HepG2 (cell line): Measurements from ENCODE around the gene KDM2B. TPM values are rescaled to one million over a fixed set of nuclear protein-coding genes. Genes with fewer than 3 reads are reported as not detected.
A peak's percentile ranks its signal among the peaks of the same experiment; 100 is the strongest.

Experiments used
- ATAC-seq: fragments of 200-7000 bp; cut with Tn5 transposase; 3 replicates; pipeline ENCODE4 v1.9.1; 2020; ENCODE audit warnings: mild to moderate bottlenecking, moderate library complexity
- BruUV-seq: library from RNA; stranded (reverse); fragments of 400-500 nt; replicated peaks from 2 replicates; lab custom pipeline; 2021; lab: Mats Ljungman, UMichigan
- CTCF ChIA-PET: fragments of 300-600 bp; formaldehyde crosslinking; extraction: SDS; loops from one replicate; lab custom pipeline; 2021; ENCODE audit warnings: low total read pairs, inconsistent platforms, low intra/inter-chr PET ratio; lab: Yijun Ruan, JAX
- POLR2A ChIA-PET: fragments of 350-600 bp; sonication (Branson Sonifier 250); formaldehyde crosslinking; loops from one replicate; lab custom pipeline; 2020; ENCODE audit warnings: antibody characterized with exemption, inconsistent platforms; lab: Yijun Ruan, JAX
- DNase-seq: peaks from one replicate; pipeline ENCODE4 v3.0.0-alpha.2; 2015; ENCODE audit warnings: low spot score
- FAIRE-seq: peaks from 3 replicates; lab custom pipeline; 2011; peaks lifted over from hg19 to GRCh38; lab: Jason Lieb, UNC
- H2AFZ ChIP-seq: one replicate; pipeline ENCODE4 v1.6.1; 2011; ENCODE audit warnings: low read length, inconsistent platforms
- H3K27ac ChIP-seq: fragments of 300-600 bp; 3 replicates; pipeline ENCODE4 v1.8.0; 2011; ENCODE audit warnings: mixed run types, mild to moderate bottlenecking, mixed read lengths, low read length, inconsistent platforms; ENCODE audit not compliant: insufficient read depth; ENCODE audit errors: extremely low read length
- H3K27me3 ChIP-seq, 2 experiments: fragments of 200-600 bp in 1 of 2; 2 replicates in 1 of 2; 3 replicates in 1 of 2; pipeline versions ENCODE4 v1.6.0 to v1.8.0; 2011; ENCODE audit warnings: low read length in 2 of 2, mild to moderate bottlenecking in 2 of 2, moderate library complexity in 2 of 2, inconsistent platforms in 1 of 2; ENCODE audit not compliant: insufficient read depth in 2 of 2, control insufficient read depth in 1 of 2
- H3K36me3 ChIP-seq, 2 experiments: fragments of 200-600 bp in 1 of 2; replicated peaks in 1 of 2; 2 replicates in 1 of 2; 3 replicates in 1 of 2; pipeline versions ENCODE4 v1.5.1 to v1.8.0; 2011; ENCODE audit warnings: low read length in 2 of 2, inconsistent platforms in 1 of 2; ENCODE audit not compliant: insufficient read depth in 2 of 2, control insufficient read depth in 1 of 2
- H3K4me1 ChIP-seq: 2 replicates; pipeline ENCODE4 v1.5.1; 2012; ENCODE audit warnings: low read length, inconsistent platforms; ENCODE audit not compliant: insufficient read depth
- H3K4me2 ChIP-seq: 2 replicates; pipeline ENCODE4 v1.6.0; 2011; ENCODE audit warnings: low read depth, low read length, inconsistent platforms
- H3K4me3 ChIP-seq, 3 experiments: fragments of 200-600 bp in 1 of 3; sonication (generic), shearing (Covaris generic) in 1 of 3; replicated peaks in 1 of 3; 2 replicates each; pipeline ENCODE4 v1.5.1; 2011 to 2016; ENCODE audit warnings: low read length in 3 of 3, inconsistent platforms in 2 of 3, low read depth in 2 of 3, mild to moderate bottlenecking in 2 of 3, control low read depth in 1 of 3, mixed read lengths in 1 of 3; ENCODE audit not compliant: insufficient read depth in 1 of 3
- H3K79me2 ChIP-seq: one replicate; pipeline ENCODE4 v1.6.1; 2011; ENCODE audit warnings: low read length, inconsistent platforms; ENCODE audit not compliant: insufficient read depth
- H3K9ac ChIP-seq: 2 replicates; pipeline ENCODE4 v1.6.0; 2011; ENCODE audit warnings: mild to moderate bottlenecking, low read depth, low read length, inconsistent platforms; ENCODE audit not compliant: insufficient read depth
- H3K9me3 ChIP-seq: 2 replicates; pipeline ENCODE4 v1.5.1; 2012; ENCODE audit warnings: mild to moderate bottlenecking, low read length
- H4K20me1 ChIP-seq: 2 replicates; pipeline ENCODE4 v1.6.0; 2011; ENCODE audit warnings: inconsistent platforms, mild to moderate bottlenecking, low read length, moderate library complexity; ENCODE audit not compliant: insufficient read depth
- SMAD9 ChIP-seq: sonication (generic); formaldehyde crosslinking; IDR thresholded peaks from 2 replicates; pipeline ENCODE4 v1.5.1; 2020; ENCODE audit warnings: mild to moderate bottlenecking, missing genetic modification reagents
- TRIM24 ChIP-seq: sonication (generic); formaldehyde crosslinking; IDR thresholded peaks from 2 replicates; pipeline ENCODE4 v1.8.0; 2022; ENCODE audit warnings: mild to moderate bottlenecking, missing genetic modification reagents
- ZMYM3 ChIP-seq: sonication (generic); formaldehyde crosslinking; IDR thresholded peaks from 2 replicates; pipeline ENCODE4 v1.5.1; 2020; ENCODE audit warnings: mild to moderate bottlenecking, missing genetic modification reagents
- ZNF607 ChIP-seq: sonication (generic); formaldehyde crosslinking; IDR thresholded peaks from 2 replicates; pipeline ENCODE4 v1.5.1; 2020; ENCODE audit warnings: missing genetic modification reagents, mild to moderate bottlenecking, borderline replicate concordance
- WGBS: methylation state at CpG from one replicate; pipeline ENCODE4 v1.1.6; 2017; ENCODE audit warnings: low lambda C conversion rate; 5-methylcytosine and 5-hydroxymethylcytosine counted together
- in situ Hi-C: cut with HindIII; loops from 2 replicates; pipeline ENCODE4 v1.10.0; 2017; ENCODE audit warnings: low pct_unique_long_range_greater_than_20kb; ENCODE audit not compliant: extremely low pct_ligation_motif_present
- intact Hi-C: fragments of 100-400 bp; cut with micrococcal nuclease; formaldehyde crosslinking; loops from one replicate; pipeline ENCODE4 v1.10.0; 2022; ENCODE audit not compliant: unreplicated experiment
- polyA plus RNA-seq, 8 experiments: library from polyadenylated mRNA; depleted of rRNA in 3 of 8; stranded (reverse) in 7 of 8; unstranded in 1 of 8; fragments of >200 nt; fragmentation: Illumina TruSeq in 4 of 8; extraction: Trizol in 4 of 8; gene quantifications; 2 replicates each; pipeline versions ENCODE4 v1.2.1 to v1.2.3, GENCODE V29; 2011 to 2016; ENCODE audit warnings: low read depth in 4 of 8, missing spikeins in 1 of 8, mixed read lengths in 1 of 8; ENCODE audit not compliant: insufficient read depth in 1 of 8
- total RNA-seq, 5 experiments: library from RNA; depleted of rRNA; stranded (reverse); fragments of >200 nt; fragmentation: Illumina TruSeq; extraction: Trizol; gene quantifications; 2 replicates each; pipeline ENCODE4 v1.2.3, GENCODE V29; 2016; ENCODE audit warnings: low read depth in 1 of 5

Gene KDM2B
- total and polyA plus RNA-seq, 2 of the 13 experiments (the other 11 are each of a cell fraction or from before 2014, with no cell fraction given) = 17.5 to 26.1 TPM

DNA sequence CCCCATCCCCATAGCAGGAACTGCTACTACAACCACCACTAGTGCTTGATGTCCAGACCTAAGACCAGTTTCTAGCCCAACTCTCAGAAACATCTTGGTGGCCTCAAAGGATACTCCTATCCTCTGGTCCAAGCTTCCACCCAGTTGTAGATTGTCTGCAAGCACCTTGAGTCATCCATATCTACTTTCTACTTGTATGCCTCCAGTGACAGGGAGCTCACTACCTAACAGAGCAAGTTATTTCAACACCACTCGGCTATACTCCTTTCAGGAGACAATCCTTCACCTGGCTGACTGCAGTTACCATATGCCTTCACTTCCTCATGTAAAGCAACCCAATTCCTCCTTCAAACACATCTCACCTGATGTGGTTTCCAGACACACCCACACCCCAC lies 49.5 kb downstream of the KDM2B start:
- WGBS = 100% methylated on average over 1 of the region's 1 CpG
- FAIRE-seq = no peak
- DNase-seq = no peak
- H3K4me3 ChIP-seq = no peak overlapping the region
- H3K4me2 ChIP-seq = no peak overlapping the region
- H3K27me3 ChIP-seq = no peaks in the 10 kb centered on the region
- no peak overlapping the region for H3K27ac ChIP-seq
- no peak for ATAC-seq
- in situ Hi-C loops (no loop called here), intact Hi-C loops (no loop called here)
- no peak overlapping the region for H2AFZ ChIP-seq
- no peaks in the 10 kb centered on the region for H3K9me3 ChIP-seq
- H4K20me1 ChIP-seq = no peaks in the 10 kb centered on the region
- peaks cover 16% of the 10 kb centered on the region for H3K4me1 ChIP-seq
- H3K79me2 ChIP-seq = no peaks in the 10 kb centered on the region
- no TSS peak for BruUV-seq
- POLR2A ChIA-PET = no interaction called here
- CTCF ChIA-PET = no interaction called here
- no peak overlapping the region for H3K9ac ChIP-seq
- peaks cover 12 to 13% of the 10 kb centered on the region in 2 experiments; a peak in 3 of 5 replicates for H3K36me3 ChIP-seq
- TF ChIP-seq ZMYM3 (CRISPR knock-in tag) (peak; percentile 66), ZNF607 (no peak)

DNA sequence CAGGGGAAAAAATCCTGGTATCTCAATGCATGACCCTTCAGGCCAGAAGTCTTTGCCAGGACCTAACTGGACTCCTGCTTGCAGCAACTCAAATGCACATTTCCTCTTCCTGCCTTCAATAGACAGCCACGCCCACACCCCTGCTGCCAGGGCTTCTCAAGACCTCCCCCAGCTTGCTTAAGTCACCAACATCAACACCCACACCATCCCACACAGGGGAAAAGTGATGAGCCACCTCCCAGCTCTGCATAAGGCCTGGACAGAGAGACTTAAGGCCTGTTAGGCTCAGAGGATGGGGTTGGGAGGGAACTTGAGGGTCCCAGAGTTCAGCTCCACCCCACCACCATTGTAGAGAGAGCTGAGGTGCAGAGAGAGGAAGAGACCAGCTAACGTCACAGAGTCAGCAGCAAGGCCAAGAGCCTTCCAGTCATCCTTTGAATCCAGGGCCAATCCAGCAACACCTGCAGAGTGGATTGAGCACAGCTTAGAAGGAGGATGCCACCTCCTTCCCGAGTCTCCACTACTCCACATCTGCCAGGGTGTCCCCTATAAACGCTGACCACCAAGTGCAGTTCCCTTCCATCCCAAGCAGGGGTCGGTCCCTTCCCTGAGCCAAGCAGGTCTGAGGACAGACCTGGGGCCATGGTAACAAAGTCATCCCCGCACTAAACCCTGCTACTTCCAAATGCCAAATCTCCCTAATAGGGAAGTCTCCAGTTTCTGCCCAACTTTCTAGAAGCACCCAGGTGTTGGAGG lies 50.0 kb downstream of the KDM2B start:
- Histone ChIP-seq H3K4me1 (peaks cover 13% of the 10 kb centered on the region; the same call in 1 of the 2 replicates), H3K9ac (no peak overlapping the region), H4K20me1 (no peaks in the 10 kb centered on the region), H3K79me2 (no peaks in the 10 kb centered on the region), H3K9me3 (no peaks in the 10 kb centered on the region), H3K36me3 (peaks cover 12 to 13% of the 10 kb centered on the region in 2 experiments; a peak in 3 of 5 replicates), H3K27ac (no peak overlapping the region), H3K27me3 (no peaks in the 10 kb centered on the region), H3K4me2 (no peak overlapping the region), H2AFZ (no peak overlapping the region), H3K4me3 (no peak overlapping the region)
- intact Hi-C loops = no loop called here
- ChIA-PET POLR2A (no interaction called here), CTCF (no interaction called here)
- no TSS peak for BruUV-seq
- DNase-seq = no peak
- no peak for ATAC-seq
- in situ Hi-C loops = no loop called here
- WGBS = 84% methylated on average over 6 of the region's 6 CpGs
- TF ChIP-seq SMAD9 (CRISPR knock-in tag) = no peak
- no peak for TF ChIP-seq TRIM24 (CRISPR knock-in tag)
- TF ChIP-seq, all 625 proteins: peak for 0
- no peak for FAIRE-seq
